ENCODE measurements around the gene AMER1. TPM values are rescaled to one million over a fixed set of nuclear protein-coding genes. Genes with fewer than 3 reads are reported as not detected.
A peak's percentile ranks its signal among the peaks of the same experiment; 100 is the strongest.

AMER1 gene
- total and polyA plus RNA-seq, 9 of the 15 experiments (the other 6 are each of a cell fraction or from before 2014, with no cell fraction given): 0.29 to 4.6 (median 3.0) TPM

GRCh38 chrX:64205735-64206501 lies 410 bp upstream of the AMER1 start (continued):
- TF ChIP-seq, protein P1, sequence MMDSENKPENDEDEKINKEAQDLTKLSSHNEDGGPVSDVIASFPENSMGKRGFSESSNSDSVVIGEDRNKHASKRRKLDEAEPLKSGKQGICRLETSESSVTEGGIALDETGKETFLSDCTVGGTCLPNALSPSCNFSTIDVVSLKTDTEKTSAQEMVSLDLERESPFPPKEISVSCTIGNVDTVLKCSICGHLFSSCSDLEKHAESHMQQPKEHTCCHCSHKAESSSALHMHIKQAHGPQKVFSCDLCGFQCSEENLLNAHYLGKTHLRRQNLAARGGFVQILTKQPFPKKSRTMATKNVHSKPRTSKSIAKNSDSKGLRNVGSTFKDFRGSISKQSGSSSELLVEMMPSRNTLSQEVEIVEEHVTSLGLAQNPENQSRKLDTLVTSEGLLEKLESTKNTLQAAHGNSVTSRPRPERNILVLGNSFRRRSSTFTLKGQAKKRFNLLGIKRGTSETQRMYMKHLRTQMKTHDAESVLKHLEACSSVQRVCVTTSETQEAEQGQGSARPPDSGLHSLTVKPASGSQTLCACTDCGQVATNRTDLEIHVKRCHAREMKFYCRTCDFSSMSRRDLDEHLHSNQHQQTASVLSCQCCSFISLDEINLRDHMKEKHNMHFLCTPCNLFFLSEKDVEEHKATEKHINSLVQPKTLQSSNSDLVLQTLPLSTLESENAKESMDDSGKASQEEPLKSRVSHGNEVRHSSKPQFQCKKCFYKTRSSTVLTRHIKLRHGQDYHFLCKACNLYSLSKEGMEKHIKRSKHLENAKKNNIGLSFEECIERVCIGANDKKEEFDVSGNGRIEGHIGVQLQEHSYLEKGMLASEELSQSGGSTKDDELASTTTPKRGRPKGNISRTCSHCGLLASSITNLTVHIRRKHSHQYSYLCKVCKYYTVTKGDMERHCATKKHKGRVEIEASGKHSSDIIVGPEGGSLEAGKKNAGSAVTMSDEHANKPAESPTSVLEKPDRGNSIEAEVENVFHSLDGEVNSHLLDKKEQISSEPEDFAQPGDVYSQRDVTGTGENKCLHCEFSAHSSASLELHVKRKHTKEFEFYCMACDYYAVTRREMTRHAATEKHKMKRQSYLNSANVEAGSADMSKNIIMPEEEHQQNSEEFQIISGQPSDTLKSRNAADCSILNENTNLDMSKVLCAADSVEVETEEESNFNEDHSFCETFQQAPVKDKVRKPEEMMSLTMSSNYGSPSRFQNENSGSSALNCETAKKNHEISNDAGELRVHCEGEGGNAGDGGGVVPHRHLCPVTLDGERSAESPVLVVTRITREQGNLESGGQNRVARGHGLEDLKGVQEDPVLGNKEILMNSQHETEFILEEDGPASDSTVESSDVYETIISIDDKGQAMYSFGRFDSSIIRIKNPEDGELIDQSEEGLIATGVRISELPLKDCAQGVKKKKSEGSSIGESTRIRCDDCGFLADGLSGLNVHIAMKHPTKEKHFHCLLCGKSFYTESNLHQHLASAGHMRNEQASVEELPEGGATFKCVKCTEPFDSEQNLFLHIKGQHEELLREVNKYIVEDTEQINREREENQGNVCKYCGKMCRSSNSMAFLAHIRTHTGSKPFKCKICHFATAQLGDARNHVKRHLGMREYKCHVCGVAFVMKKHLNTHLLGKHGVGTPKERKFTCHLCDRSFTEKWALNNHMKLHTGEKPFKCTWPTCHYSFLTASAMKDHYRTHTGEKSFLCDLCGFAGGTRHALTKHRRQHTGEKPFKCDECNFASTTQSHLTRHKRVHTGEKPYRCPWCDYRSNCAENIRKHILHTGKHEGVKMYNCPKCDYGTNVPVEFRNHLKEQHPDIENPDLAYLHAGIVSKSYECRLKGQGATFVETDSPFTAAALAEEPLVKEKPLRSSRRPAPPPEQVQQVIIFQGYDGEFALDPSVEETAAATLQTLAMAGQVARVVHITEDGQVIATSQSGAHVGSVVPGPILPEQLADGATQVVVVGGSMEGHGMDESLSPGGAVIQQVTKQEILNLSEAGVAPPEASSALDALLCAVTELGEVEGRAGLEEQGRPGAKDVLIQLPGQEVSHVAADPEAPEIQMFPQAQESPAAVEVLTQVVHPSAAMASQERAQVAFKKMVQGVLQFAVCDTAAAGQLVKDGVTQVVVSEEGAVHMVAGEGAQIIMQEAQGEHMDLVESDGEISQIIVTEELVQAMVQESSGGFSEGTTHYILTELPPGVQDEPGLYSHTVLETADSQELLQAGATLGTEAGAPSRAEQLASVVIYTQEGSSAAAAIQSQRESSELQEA (IDR thresholded peaks at IDR 0.05; ENCODE audit: low read depth): no peak
- no peak for TF ChIP-seq HNRNPH1 (optimal IDR thresholded peaks at IDR 0.05; ENCODE audit: low read depth, low read length)
- peak; percentile 57; the same call in 1 of the 2 replicates for TF ChIP-seq SUPT5H (IDR thresholded peaks at IDR 0.05)
- no peak for TF ChIP-seq ZNF699 (CRISPR knock-in tag; IDR thresholded peaks at IDR 0.05; ENCODE audit: insufficient replicate concordance)
- TF ChIP-seq ZFX (CRISPR knock-in tag; IDR thresholded peaks at IDR 0.05): peak; percentile 76
- no peak for TF ChIP-seq ZNF232 (CRISPR knock-in tag; IDR thresholded peaks at IDR 0.05)
- no peak for TF ChIP-seq MECOM (CRISPR knock-in tag; IDR thresholded peaks at IDR 0.05)
- 0 out of 2 replicates have a peak, but pooled peaks have one; percentile 23 for TF ChIP-seq L3MBTL2 (IDR thresholded peaks at IDR 0.05)
- TF ChIP-seq PBX2 (CRISPR knock-in tag; IDR thresholded peaks at IDR 0.05; ENCODE audit: low read depth): peak; percentile 79
- TF ChIP-seq PBX2 (tag; conservative IDR thresholded peaks at IDR 0.05; ENCODE audit: low read depth): peak; percentile 92
- no peak for TF ChIP-seq ZNF133 (CRISPR knock-in tag; IDR thresholded peaks at IDR 0.05)
- TF ChIP-seq POLR2G (IDR thresholded peaks at IDR 0.05; ENCODE audit: low read depth, low read length): peak; percentile 85
- TF ChIP-seq CEBPG (CRISPR knock-in tag; IDR thresholded peaks at IDR 0.05): no peak
- TF ChIP-seq CEBPG (tag; conservative IDR thresholded peaks at IDR 0.05 in 1 of 2, IDR thresholded peaks at IDR 0.05 in 1 of 2): no peak
- no peak for TF ChIP-seq RFX1 (IDR thresholded peaks at IDR 0.05)
- no peak for TF ChIP-seq MXI1 (IDR thresholded peaks at IDR 0.05; ENCODE audit: low read depth, low read length)

All from K562 (cell line).